Measurements from ENCODE around the gene PRPF6. TPM values are rescaled to one million over a fixed set of nuclear protein-coding genes. Genes with fewer than 3 reads are reported as not detected.

PRPF6 gene
- total and polyA plus RNA-seq, 2 of the 13 experiments (the other 11 are each of a cell fraction or from before 2014, with no cell fraction given) = 63.7 to 101 TPM

- TF ChIP-seq ZBTB14 (CRISPR knock-in tag; IDR thresholded peaks at IDR 0.05) = no peak
- TF ChIP-seq ISL2 (CRISPR knock-in tag; IDR thresholded peaks at IDR 0.05) = no peak
- no peak; the same call in 1 of the 2 replicates for TF ChIP-seq ZNF143 (CRISPR knock-in tag; IDR thresholded peaks at IDR 0.05)
- 0 out of 2 replicates have a peak, but pooled peaks have one; percentile 28 for TF ChIP-seq MEIS2 (CRISPR knock-in tag; IDR thresholded peaks at IDR 0.05)
- TF ChIP-seq TCF7 (IDR thresholded peaks at IDR 0.05; ENCODE audit: low read depth) = peak; percentile 53; the same call in 1 of the 2 replicates
- TF ChIP-seq ZNF761 (CRISPR knock-in tag; conservative IDR thresholded peaks at IDR 0.05) = no peak; the same call in 1 of the 2 replicates
- peak; percentile 26; the same call in 1 of the 2 replicates for TF ChIP-seq ZNF350 (CRISPR knock-in tag; IDR thresholded peaks at IDR 0.05; ENCODE audit: borderline replicate concordance, low read depth)
- TF ChIP-seq, protein P1, sequence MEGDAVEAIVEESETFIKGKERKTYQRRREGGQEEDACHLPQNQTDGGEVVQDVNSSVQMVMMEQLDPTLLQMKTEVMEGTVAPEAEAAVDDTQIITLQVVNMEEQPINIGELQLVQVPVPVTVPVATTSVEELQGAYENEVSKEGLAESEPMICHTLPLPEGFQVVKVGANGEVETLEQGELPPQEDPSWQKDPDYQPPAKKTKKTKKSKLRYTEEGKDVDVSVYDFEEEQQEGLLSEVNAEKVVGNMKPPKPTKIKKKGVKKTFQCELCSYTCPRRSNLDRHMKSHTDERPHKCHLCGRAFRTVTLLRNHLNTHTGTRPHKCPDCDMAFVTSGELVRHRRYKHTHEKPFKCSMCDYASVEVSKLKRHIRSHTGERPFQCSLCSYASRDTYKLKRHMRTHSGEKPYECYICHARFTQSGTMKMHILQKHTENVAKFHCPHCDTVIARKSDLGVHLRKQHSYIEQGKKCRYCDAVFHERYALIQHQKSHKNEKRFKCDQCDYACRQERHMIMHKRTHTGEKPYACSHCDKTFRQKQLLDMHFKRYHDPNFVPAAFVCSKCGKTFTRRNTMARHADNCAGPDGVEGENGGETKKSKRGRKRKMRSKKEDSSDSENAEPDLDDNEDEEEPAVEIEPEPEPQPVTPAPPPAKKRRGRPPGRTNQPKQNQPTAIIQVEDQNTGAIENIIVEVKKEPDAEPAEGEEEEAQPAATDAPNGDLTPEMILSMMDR (CRISPR knock-in tag; IDR thresholded peaks at IDR 0.05) = peak; percentile 34
- no peak for TF ChIP-seq SRSF1 (optimal IDR thresholded peaks at IDR 0.05; ENCODE audit: low read depth, low read length)
- no peak for TF ChIP-seq ZNF496 (CRISPR knock-in tag; IDR thresholded peaks at IDR 0.05; ENCODE audit: insufficient replicate concordance)
- no peak for TF ChIP-seq SETDB1 (CRISPR knock-in tag; IDR thresholded peaks at IDR 0.05; ENCODE audit: borderline replicate concordance)
- no peak for TF ChIP-seq ZNF367 (CRISPR knock-in tag; IDR thresholded peaks at IDR 0.05; ENCODE audit: borderline replicate concordance)
- peak; percentile 36; the same call in 1 of the 2 replicates for TF ChIP-seq NFYC (CRISPR knock-in tag; IDR thresholded peaks at IDR 0.05)
- no peak for TF ChIP-seq ZNF558 (CRISPR knock-in tag; IDR thresholded peaks at IDR 0.05; ENCODE audit: borderline replicate concordance)
- no peak for TF ChIP-seq EP300 (IDR thresholded peaks at IDR 0.05; ENCODE audit: low read depth in 2 of 2, low read length in 2 of 2)
- peak; percentile 39; the same call in 1 of the 2 replicates for TF ChIP-seq EP300 (CRISPR knock-in tag; IDR thresholded peaks at IDR 0.05; ENCODE audit: borderline replicate concordance)
- no peak for TF ChIP-seq FOXK1 (CRISPR knock-in tag; IDR thresholded peaks at IDR 0.05; ENCODE audit: borderline replicate concordance, low read depth)
- peak; percentile 83; the same call in 1 of the 2 replicates for TF ChIP-seq ZNF790 (CRISPR knock-in tag; IDR thresholded peaks at IDR 0.05; ENCODE audit: borderline replicate concordance)
- TF ChIP-seq EHMT2 (IDR thresholded peaks at IDR 0.05; ENCODE audit: borderline replicate concordance, low read depth, low read length) = no peak
- no peak for TF ChIP-seq ZNF44 (CRISPR knock-in tag; IDR thresholded peaks at IDR 0.05)
Observed at GRCh38 chr20:64052987-64053840, 72.3 kb downstream of the PRPF6 start (continued).

All from HepG2 (cell line).